Vagina (tissue), 2 donors: ENCODE data around the gene DAPK2. TPM values are rescaled to one million over a fixed set of nuclear protein-coding genes. Genes with fewer than 3 reads are reported as not detected.

Source experiments
- DNase-seq, 2 donors: peaks; one replicate each; pipeline ENCODE4 v3.0.0-alpha.2; 2017; ENCODE audit errors: extremely low spot score in 2 of 2
- H3K27ac ChIP-seq: fragments of 200-600 bp; sonication (generic); one replicate; pipeline ENCODE4 v1.5.1; 2019
- H3K27me3 ChIP-seq: fragments of 200-600 bp; sonication (generic); one replicate; pipeline ENCODE4 v1.5.1; 2019
- H3K36me3 ChIP-seq, 2 donors: fragments of 200-600 bp; sonication (generic); one replicate each; pipeline ENCODE4 v1.5.1; 2017 to 2019
- H3K4me1 ChIP-seq: fragments of 200-600 bp; sonication (generic); one replicate; pipeline ENCODE4 v1.5.1; 2019
- H3K4me3 ChIP-seq, 2 donors: fragments of 200-600 bp; sonication (generic); 1 replicate in 1 of 2; 2 replicates in 1 of 2; pipeline ENCODE4 v1.5.1; 2016 to 2019
- H3K9me3 ChIP-seq: fragments of 200-600 bp; sonication (generic); one replicate; pipeline ENCODE4 v1.5.1; 2019
- POLR2A ChIP-seq, 2 donors: fragments of 450-650 bp; IDR thresholded peaks; one replicate each; pipeline ENCODE4 v1.6.1; 2017; ENCODE audit warnings: antibody characterized with exemption in 2 of 2, mild to moderate bottlenecking in 2 of 2, moderate library complexity in 2 of 2
- POLR2AphosphoS5 ChIP-seq, 2 donors: sonication (generic); formaldehyde crosslinking; IDR thresholded peaks; one replicate each; pipeline ENCODE4 v1.9.0; 2017; ENCODE audit warnings: antibody characterized with exemption in 2 of 2, mild to moderate bottlenecking in 2 of 2, low read depth in 1 of 2; ENCODE audit not compliant: insufficient read depth in 1 of 2
- intact Hi-C: fragments of 100-400 bp; cut with DNase I; formaldehyde crosslinking; loops from one replicate; pipeline ENCODE4 v1.15.1; 2023
- total RNA-seq: library from RNA; depleted of rRNA; stranded (reverse); fragments of >200 nt; gene quantifications from one replicate; pipeline ENCODE4 v1.2.3, GENCODE V29; 2016
- TF ChIP-seq, protein P1 (sequence below), 3 experiments: fragments of 450-650 bp in 2 of 3; fragments of 200-600 bp in 1 of 3; sonication (generic) in 1 of 3; IDR thresholded peaks; one replicate each; pipeline ENCODE4 v1.5.1; 2017 to 2019; ENCODE audit warnings: antibody characterized with exemption in 3 of 3, mild to moderate bottlenecking in 2 of 3, moderate library complexity in 2 of 3

DAPK2 gene
- total RNA-seq, 1 donor from 2014 or later = 50.3 TPM

DNA sequence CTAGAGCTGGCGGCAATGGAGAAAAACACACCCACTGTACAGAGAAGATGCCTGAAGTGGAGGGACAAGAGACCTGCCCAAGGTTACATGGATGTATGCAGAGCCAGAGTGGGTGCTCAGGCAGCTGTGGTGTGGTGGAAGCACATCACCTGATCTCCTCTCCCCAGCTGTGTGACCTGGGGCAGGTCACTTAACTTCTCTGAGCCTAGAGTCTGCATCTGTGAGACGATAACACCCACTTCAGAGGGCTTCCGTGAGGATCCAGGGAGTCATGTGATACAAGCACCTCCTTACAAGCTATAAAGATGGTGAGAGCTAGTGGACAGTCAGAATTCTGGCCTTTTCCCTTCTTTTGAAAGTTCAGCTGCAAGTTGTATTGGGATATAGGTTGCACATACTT lies 157.5 kb downstream of the DAPK2 start:
- H3K9me3 ChIP-seq = no peaks in the 10 kb centered on the region
- no peaks in the 10 kb centered on the region for H3K36me3 ChIP-seq
- peaks cover 13% of the 10 kb centered on the region for H3K4me1 ChIP-seq
- no peak overlapping the region for H3K4me3 ChIP-seq
- H3K27me3 ChIP-seq = no peaks in the 10 kb centered on the region
- H3K27ac ChIP-seq = no peak overlapping the region
- no peak for TF ChIP-seq POLR2AphosphoS5 (IDR thresholded peaks at IDR 0.05; ENCODE audit: insufficient read depth in 1 of 2, low read depth in 1 of 2)
- no peak for TF ChIP-seq POLR2A (IDR thresholded peaks at IDR 0.05)
- TF ChIP-seq, protein P1, sequence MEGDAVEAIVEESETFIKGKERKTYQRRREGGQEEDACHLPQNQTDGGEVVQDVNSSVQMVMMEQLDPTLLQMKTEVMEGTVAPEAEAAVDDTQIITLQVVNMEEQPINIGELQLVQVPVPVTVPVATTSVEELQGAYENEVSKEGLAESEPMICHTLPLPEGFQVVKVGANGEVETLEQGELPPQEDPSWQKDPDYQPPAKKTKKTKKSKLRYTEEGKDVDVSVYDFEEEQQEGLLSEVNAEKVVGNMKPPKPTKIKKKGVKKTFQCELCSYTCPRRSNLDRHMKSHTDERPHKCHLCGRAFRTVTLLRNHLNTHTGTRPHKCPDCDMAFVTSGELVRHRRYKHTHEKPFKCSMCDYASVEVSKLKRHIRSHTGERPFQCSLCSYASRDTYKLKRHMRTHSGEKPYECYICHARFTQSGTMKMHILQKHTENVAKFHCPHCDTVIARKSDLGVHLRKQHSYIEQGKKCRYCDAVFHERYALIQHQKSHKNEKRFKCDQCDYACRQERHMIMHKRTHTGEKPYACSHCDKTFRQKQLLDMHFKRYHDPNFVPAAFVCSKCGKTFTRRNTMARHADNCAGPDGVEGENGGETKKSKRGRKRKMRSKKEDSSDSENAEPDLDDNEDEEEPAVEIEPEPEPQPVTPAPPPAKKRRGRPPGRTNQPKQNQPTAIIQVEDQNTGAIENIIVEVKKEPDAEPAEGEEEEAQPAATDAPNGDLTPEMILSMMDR (IDR thresholded peaks at IDR 0.05) = no peak
- DNase-seq = no peak
- intact Hi-C loops = loop anchor here (5.0 kb wide), 1 partner anchor 52 kb away; no protein-coding TSS in a partner anchor

DNA sequence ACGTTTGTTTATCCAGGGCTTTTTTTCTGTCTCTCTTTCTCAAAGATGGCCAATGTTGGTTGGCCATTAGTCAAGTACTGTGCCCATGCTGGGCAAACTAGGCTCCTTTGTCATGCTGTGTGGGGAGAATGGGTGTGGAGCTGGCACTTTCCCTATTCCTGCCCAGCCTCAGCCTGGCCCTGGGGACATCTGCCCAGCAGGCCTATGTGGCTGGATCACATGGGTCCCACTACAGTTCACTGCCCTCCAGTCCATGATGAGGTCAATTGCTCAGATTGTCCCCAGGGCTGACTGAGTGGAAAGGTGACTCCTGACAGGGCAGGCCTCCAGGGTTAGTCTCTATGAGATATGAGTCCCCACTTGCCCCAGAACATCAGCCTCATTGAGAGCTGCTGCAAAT lies 158.1 kb downstream of the DAPK2 start:
- H3K36me3 ChIP-seq = no peaks in the 10 kb centered on the region
- H3K4me3 ChIP-seq = no peak overlapping the region
- intact Hi-C loops = loop anchor here (5.0 kb wide), 1 partner anchor 51 kb away; no protein-coding TSS in a partner anchor
- H3K27me3 ChIP-seq = no peaks in the 10 kb centered on the region
- no peaks in the 10 kb centered on the region for H3K9me3 ChIP-seq
- no peak for DNase-seq
- no peak overlapping the region for H3K27ac ChIP-seq
- H3K4me1 ChIP-seq = peaks cover 12% of the 10 kb centered on the region
- TF ChIP-seq POLR2A (IDR thresholded peaks at IDR 0.05) = no peak
- TF ChIP-seq POLR2AphosphoS5 (IDR thresholded peaks at IDR 0.05; ENCODE audit: insufficient read depth in 1 of 2, low read depth in 1 of 2) = no peak
- TF ChIP-seq, protein P1 (IDR thresholded peaks at IDR 0.05) = no peak

DNA sequence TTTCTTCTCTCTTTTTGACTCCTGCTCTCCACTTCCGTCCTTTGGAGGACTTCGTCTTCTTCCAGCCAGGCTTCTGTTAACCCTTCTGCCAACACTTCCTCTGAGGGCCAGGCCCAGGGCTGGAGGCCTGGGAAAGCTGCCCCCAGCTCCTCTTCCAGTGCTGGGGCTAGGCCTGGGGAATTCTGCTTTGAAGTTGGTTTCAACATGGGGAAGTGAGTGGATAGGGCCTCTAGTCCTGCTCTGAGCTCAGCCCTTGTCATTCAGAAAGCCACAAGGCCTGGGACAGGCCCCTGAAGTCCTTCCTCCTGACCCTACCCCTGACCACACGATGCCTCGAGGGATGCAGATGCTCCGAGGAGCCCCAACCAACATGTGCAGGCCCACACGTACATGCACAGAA lies 158.7 kb downstream of the DAPK2 start:
- no peaks in the 10 kb centered on the region for H3K36me3 ChIP-seq
- no peak for DNase-seq
- H3K4me1 ChIP-seq = peaks cover 12% of the 10 kb centered on the region
- H3K4me3 ChIP-seq = no peak overlapping the region
- no peaks in the 10 kb centered on the region for H3K9me3 ChIP-seq
- H3K27ac ChIP-seq = no peak overlapping the region
- TF ChIP-seq POLR2AphosphoS5 (IDR thresholded peaks at IDR 0.05; ENCODE audit: insufficient read depth in 1 of 2, low read depth in 1 of 2) (no peak), POLR2A (IDR thresholded peaks at IDR 0.05) (no peak)
- TF ChIP-seq, protein P1 (IDR thresholded peaks at IDR 0.05) = no peak
- H3K27me3 ChIP-seq = no peaks in the 10 kb centered on the region
- intact Hi-C loops = loop anchor here (5.0 kb wide), 1 partner anchor 50 kb away; no protein-coding TSS in a partner anchor

DNA sequence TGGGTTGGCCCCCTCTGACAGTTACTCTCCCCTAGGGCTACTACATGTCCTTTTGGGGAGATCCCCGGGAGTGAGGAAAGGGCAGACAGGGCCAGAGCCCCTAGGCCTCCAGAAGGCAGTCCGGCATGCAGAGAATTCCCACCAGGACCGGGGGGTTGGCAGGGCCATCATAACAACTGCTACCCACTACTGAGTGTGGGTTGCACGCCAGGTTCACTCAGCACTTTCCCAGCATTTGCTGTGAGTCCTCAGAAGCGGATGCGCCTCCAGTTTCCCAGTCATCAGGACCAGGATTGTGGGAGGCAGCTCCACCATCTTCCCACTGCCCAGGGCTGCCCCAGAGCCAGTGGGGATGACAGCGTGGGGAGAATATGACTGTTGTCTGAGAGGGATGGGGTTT lies 161.3 kb downstream of the DAPK2 start:
- no peak for TF ChIP-seq POLR2AphosphoS5 (IDR thresholded peaks at IDR 0.05; ENCODE audit: insufficient read depth in 1 of 2, low read depth in 1 of 2)
- no peak for TF ChIP-seq POLR2A (IDR thresholded peaks at IDR 0.05)
- TF ChIP-seq, protein P1 (IDR thresholded peaks at IDR 0.05) = no peak
- Histone ChIP-seq H3K9me3 (no peaks in the 10 kb centered on the region), H3K36me3 (no peaks in the 10 kb centered on the region), H3K4me1 (no peaks in the 10 kb centered on the region), H3K27ac (no peak overlapping the region), H3K4me3 (no peak overlapping the region), H3K27me3 (no peaks in the 10 kb centered on the region)
- intact Hi-C loops = loop anchor here (5.0 kb wide), 1 partner anchor 48 kb away; no protein-coding TSS in a partner anchor
- no peak for DNase-seq

- TF ChIP-seq POLR2A (IDR thresholded peaks at IDR 0.05) = no peak
- no peak for TF ChIP-seq POLR2AphosphoS5 (IDR thresholded peaks at IDR 0.05; ENCODE audit: insufficient read depth in 1 of 2, low read depth in 1 of 2)
- TF ChIP-seq, protein P1 (IDR thresholded peaks at IDR 0.05) = no peak
- Histone ChIP-seq H3K27ac (no peak overlapping the region), H3K27me3 (no peaks in the 10 kb centered on the region), H3K36me3 (no peaks in the 10 kb centered on the region), H3K9me3 (no peaks in the 10 kb centered on the region), H3K4me3 (no peak overlapping the region), H3K4me1 (no peaks in the 10 kb centered on the region)
- no peak for DNase-seq
- intact Hi-C loops = no loop called here
These were observed 164.9 kb downstream of the DAPK2 start for GRCh38 chr15:63881431-63881830.
